GM12801 (cell line): ENCODE measurements around the gene MMEL1.

Source experiments
- CTCF ChIP-seq: IDR thresholded peaks from one replicate; pipeline ENCODE4 v1.5.1; 2011; ENCODE audit warnings: control low read depth; ENCODE audit not compliant: insufficient read length; ENCODE audit errors: extremely low read depth

The MMEL1 gene

GRCh38 chr1:2592672-2593071 lies 40.1 kb downstream of the MMEL1 start:
- no peak for TF ChIP-seq CTCF

- TF ChIP-seq CTCF: no peak
Observed at GRCh38 chr1:2591581-2592261, 41.1 kb downstream of the MMEL1 start.

GRCh38 chr1:2591233-2591580 lies 41.6 kb downstream of the MMEL1 start:
- TF ChIP-seq CTCF: no peak

- no peak for TF ChIP-seq CTCF
Observed at GRCh38 chr1:2590233-2591141, 42.3 kb downstream of the MMEL1 start.

- no peak for TF ChIP-seq CTCF
Observed at GRCh38 chr1:2589431-2590232, 43.2 kb downstream of the MMEL1 start.

- no peak for TF ChIP-seq CTCF
Observed at GRCh38 chr1:2588661-2589430, 44.0 kb downstream of the MMEL1 start.
